KMS-11 (cell line): ENCODE data around the gene PGAM5.

Source experiments
- H2AFZ ChIP-seq: fragments of 200-600 bp; sonication (generic); 2 replicates; pipeline ENCODE4 v1.6.1; 2016; ENCODE audit warnings: antibody characterized with exemption, mixed run types, low read depth
- H3K27ac ChIP-seq: fragments of 200-600 bp; sonication (generic); 2 replicates; pipeline ENCODE4 v1.6.1; 2016; ENCODE audit warnings: mild to moderate bottlenecking, mixed run types
- H3K27me3 ChIP-seq: fragments of 200-600 bp; sonication (generic); 2 replicates; pipeline ENCODE4 v1.6.1; 2017; ENCODE audit warnings: mild to moderate bottlenecking, low read depth, mixed run types, moderate library complexity; ENCODE audit not compliant: insufficient read depth
- H3K36me3 ChIP-seq: fragments of 200-600 bp; sonication (generic); 2 replicates; pipeline ENCODE4 v1.6.1; 2017; ENCODE audit warnings: mild to moderate bottlenecking, mixed run types; ENCODE audit not compliant: insufficient read depth
- H3K4me1 ChIP-seq: fragments of 200-600 bp; sonication (generic); 2 replicates; pipeline ENCODE4 v1.6.1; 2016; ENCODE audit warnings: mild to moderate bottlenecking, low read depth, mixed run types; ENCODE audit not compliant: poor library complexity, severe bottlenecking
- H3K4me2 ChIP-seq: fragments of 200-600 bp; sonication (generic); 2 replicates; pipeline ENCODE4 v1.7.0; 2016; ENCODE audit warnings: mild to moderate bottlenecking, mixed run types
- H3K4me3 ChIP-seq: fragments of 200-600 bp; sonication (generic); IDR thresholded peaks from 2 replicates; pipeline ENCODE4 v1.6.1; 2017; ENCODE audit warnings: low read depth, low read length, mixed read lengths; ENCODE audit not compliant: insufficient read depth
- H3K79me2 ChIP-seq: fragments of 200-600 bp; sonication (generic); 2 replicates; pipeline ENCODE4 v1.6.1; 2016; ENCODE audit warnings: low read depth, mixed run types; ENCODE audit not compliant: insufficient read depth
- H3K9ac ChIP-seq: fragments of 200-600 bp; sonication (generic); 2 replicates; pipeline ENCODE4 v1.6.1; 2016; ENCODE audit warnings: mild to moderate bottlenecking, mixed run types
- H4K20me1 ChIP-seq: fragments of 200-600 bp; sonication (generic); 2 replicates; pipeline ENCODE4 v1.6.1; 2016; ENCODE audit warnings: mild to moderate bottlenecking, mixed run types; ENCODE audit not compliant: insufficient read depth
- CTCF ChIP-seq: fragments of 200-600 bp; sonication (generic); conservative IDR thresholded peaks from 2 replicates; pipeline ENCODE4 v1.6.1; 2017; ENCODE audit warnings: low read depth, mild to moderate bottlenecking, antibody characterized with exemption, low read length, moderate library complexity, mixed read lengths

The PGAM5 gene

DNA sequence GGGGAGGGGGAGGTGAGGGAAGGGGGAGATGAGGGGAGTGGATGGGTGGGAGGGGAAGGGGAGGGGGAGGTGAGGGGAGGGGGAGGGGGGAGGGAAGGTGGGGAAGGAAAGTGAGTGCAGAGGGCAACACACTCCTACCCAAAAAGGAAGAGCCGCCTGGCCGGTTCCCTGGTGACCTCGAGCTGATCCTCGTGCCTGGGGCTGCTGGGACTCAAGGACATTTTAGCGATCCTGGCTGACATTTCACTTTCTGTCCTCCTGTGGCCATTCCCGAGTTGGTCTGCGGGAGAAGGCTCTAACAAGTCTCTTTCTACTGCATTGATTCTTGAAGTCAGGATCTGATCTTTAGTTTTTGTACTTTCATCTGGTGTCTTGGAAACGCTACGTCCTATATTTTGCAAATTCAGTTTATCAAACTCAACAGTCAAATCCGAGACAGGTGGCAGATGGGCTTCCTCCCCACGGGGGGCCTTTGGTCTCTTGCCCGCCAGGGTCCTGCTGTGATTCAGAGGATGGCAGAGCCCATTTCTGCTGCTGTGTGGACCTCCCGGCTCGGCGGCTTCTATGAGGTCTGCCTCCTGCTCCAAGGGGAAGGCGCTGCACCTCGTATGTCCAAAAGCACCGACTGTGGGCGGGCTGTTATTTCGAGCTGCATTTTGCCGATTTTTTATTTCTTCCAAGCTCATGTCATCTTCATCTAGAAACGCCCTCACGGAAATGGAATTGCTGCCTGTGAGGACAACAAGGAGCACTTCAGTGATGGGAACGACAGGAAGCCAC lies 19.1 kb downstream of the PGAM5 start:
- Histone ChIP-seq H4K20me1 (no peaks in the 10 kb centered on the region), H3K4me3 (no peak overlapping the region), H3K36me3 (no peaks in the 10 kb centered on the region; the same call in 1 of the 2 replicates), H3K79me2 (no peaks in the 10 kb centered on the region), H3K27ac (no peak overlapping the region), H3K27me3 (no peaks in the 10 kb centered on the region), H2AFZ (no peak overlapping the region), H3K4me1 (no peaks in the 10 kb centered on the region), H3K9ac (no peak overlapping the region), H3K4me2 (no peak overlapping the region)
- TF ChIP-seq CTCF, result no peak

- no peaks in the 10 kb centered on the region for H3K79me2 ChIP-seq
- TF ChIP-seq CTCF, result no peak
- H4K20me1 ChIP-seq, result no peaks in the 10 kb centered on the region
- no peaks in the 10 kb centered on the region for H3K27me3 ChIP-seq
- H3K4me2 ChIP-seq, result no peak overlapping the region
- no peak overlapping the region for H3K4me3 ChIP-seq
- H2AFZ ChIP-seq, result no peak overlapping the region
- no peak overlapping the region for H3K27ac ChIP-seq
- H3K36me3 ChIP-seq, result no peaks in the 10 kb centered on the region; the same call in 1 of the 2 replicates
- H3K4me1 ChIP-seq, result no peaks in the 10 kb centered on the region
- no peak overlapping the region for H3K9ac ChIP-seq
Observed at GRCh38 chr12:132730353-132730752, 19.7 kb downstream of the PGAM5 start.

DNA sequence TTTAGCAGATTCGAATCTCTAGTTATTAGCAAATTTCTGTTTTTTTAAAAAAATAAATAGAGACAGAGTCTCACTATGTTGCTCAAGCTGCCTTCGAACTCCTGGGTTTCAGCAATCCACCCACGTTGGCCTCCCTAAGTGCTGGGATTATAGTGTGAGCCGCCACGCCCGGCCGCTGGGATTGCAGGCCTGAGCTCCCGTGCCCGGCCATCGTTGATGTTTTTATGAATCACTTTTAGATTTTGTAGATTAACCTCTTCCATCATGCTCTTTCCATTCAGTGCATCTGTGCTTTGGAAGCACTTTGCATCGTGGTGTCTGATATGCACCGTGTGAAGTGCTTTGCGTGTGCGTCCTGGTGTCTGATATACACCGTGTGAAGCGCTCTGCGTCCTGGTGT lies 20.9 kb downstream of the PGAM5 start:
- H3K4me3 ChIP-seq, result no peak overlapping the region
- H3K4me1 ChIP-seq, result no peaks in the 10 kb centered on the region
- H4K20me1 ChIP-seq, result no peaks in the 10 kb centered on the region
- H3K27me3 ChIP-seq, result no peaks in the 10 kb centered on the region
- no peaks in the 10 kb centered on the region; the same call in 1 of the 2 replicates for H3K36me3 ChIP-seq
- H3K9ac ChIP-seq, result no peak overlapping the region
- no peak for TF ChIP-seq CTCF
- no peaks in the 10 kb centered on the region for H3K79me2 ChIP-seq
- H3K4me2 ChIP-seq, result no peak overlapping the region
- no peak overlapping the region for H3K27ac ChIP-seq
- no peak overlapping the region for H2AFZ ChIP-seq

- no peak for TF ChIP-seq CTCF
- no peaks in the 10 kb centered on the region for H4K20me1 ChIP-seq
- H3K4me3 ChIP-seq, result no peak overlapping the region
- no peaks in the 10 kb centered on the region for H3K4me1 ChIP-seq
- no peaks in the 10 kb centered on the region for H3K79me2 ChIP-seq
- H3K4me2 ChIP-seq, result no peak overlapping the region
- H3K36me3 ChIP-seq, result no peaks in the 10 kb centered on the region; the same call in 1 of the 2 replicates
- no peak overlapping the region for H3K9ac ChIP-seq
- no peak overlapping the region for H2AFZ ChIP-seq
- H3K27ac ChIP-seq, result no peak overlapping the region
- no peaks in the 10 kb centered on the region for H3K27me3 ChIP-seq
Observed at GRCh38 chr12:132734206-132734605, 23.6 kb downstream of the PGAM5 start.
